Esophagus squamous epithelium (tissue), 4 donors: ENCODE data around the gene ACACA.

Experiments
- POLR2A ChIP-seq, 4 donors: fragments of 450-650 bp; IDR thresholded peaks; one replicate each; pipeline ENCODE4 v1.6.1; 2017; ENCODE audit warnings: antibody characterized with exemption in 4 of 4, mild to moderate bottlenecking in 4 of 4, moderate library complexity in 3 of 4
- TF ChIP-seq, protein P1 (sequence below), 6 experiments: fragments of 450-650 bp in 4 of 6; fragments of 200-600 bp in 2 of 6; sonication (generic) in 2 of 6; IDR thresholded peaks; one replicate each; pipeline ENCODE4 v1.5.1; 2016 to 2019; ENCODE audit warnings: antibody characterized with exemption in 6 of 6, mild to moderate bottlenecking in 4 of 6, moderate library complexity in 4 of 6

DNA sequence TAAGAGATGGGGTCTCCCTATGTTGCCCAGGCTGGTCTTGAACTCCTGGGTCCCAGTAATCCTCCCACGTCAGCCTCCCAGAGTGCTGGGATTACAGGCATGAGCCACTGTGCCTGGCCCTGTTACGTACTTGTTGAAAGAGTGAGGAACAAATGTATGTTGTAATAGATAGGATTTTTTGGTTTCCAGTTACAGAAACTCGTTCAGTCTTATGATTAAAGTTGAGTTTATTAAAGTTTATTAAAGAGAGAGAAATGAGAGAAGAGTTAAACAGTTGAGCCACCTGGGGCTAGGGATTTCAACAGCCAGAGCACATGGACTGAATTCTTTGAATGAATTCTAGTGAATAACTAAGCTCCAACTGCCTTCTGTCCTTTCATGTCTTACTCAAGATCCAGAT is 3.7 kb upstream of the ACACA start:
- TF ChIP-seq, protein P1, sequence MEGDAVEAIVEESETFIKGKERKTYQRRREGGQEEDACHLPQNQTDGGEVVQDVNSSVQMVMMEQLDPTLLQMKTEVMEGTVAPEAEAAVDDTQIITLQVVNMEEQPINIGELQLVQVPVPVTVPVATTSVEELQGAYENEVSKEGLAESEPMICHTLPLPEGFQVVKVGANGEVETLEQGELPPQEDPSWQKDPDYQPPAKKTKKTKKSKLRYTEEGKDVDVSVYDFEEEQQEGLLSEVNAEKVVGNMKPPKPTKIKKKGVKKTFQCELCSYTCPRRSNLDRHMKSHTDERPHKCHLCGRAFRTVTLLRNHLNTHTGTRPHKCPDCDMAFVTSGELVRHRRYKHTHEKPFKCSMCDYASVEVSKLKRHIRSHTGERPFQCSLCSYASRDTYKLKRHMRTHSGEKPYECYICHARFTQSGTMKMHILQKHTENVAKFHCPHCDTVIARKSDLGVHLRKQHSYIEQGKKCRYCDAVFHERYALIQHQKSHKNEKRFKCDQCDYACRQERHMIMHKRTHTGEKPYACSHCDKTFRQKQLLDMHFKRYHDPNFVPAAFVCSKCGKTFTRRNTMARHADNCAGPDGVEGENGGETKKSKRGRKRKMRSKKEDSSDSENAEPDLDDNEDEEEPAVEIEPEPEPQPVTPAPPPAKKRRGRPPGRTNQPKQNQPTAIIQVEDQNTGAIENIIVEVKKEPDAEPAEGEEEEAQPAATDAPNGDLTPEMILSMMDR (IDR thresholded peaks at IDR 0.05) = no peak
- no peak for TF ChIP-seq POLR2A (IDR thresholded peaks at IDR 0.05)
